NOMO-1 treated with DMSO at 0.1 percent for 48 hours (cell line): ENCODE data around the gene INPP5E.
A peak's percentile ranks its signal among the peaks of the same experiment; 100 is the strongest.

Experiments used
- DNase-seq: peaks from one replicate; lab custom pipeline; 2025; ENCODE audit not compliant: unreplicated experiment; lab: John Stamatoyannopoulos, UW

Gene INPP5E

GRCh38 chr9:136389396-136389795, 50.2 kb downstream of the INPP5E start:
- DNase-seq: no peak

- no peak for DNase-seq
Observed at GRCh38 chr9:136387217-136387616, 52.4 kb downstream of the INPP5E start.

GRCh38 chr9:136386018-136386417, 53.6 kb downstream of the INPP5E start:
- peak; percentile 97 for DNase-seq

- DNase-seq: peak; percentile 84
Observed at GRCh38 chr9:136385015-136385414, 54.6 kb downstream of the INPP5E start.

DNA sequence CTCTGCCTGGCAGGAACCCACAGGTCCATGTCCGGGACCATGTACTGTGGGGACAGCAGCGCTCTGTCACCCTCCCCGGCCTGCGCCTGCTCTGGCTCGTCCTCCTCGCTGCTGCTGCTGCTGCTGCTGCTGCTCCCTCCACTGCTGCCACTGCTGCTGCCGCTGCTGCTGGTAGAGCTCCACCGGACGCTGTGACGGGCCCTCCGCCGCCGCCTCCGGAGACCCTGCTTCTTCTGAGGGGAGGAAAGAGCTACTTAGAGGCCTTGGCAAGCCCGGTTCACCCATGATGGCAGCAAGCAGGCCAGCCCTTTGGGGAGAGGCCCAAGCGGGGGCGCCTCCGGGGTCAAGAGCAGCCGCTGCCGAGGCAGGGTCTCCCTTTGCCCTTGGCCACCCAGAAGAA, 56.2 kb downstream of the INPP5E start:
- no peak for DNase-seq

DNA sequence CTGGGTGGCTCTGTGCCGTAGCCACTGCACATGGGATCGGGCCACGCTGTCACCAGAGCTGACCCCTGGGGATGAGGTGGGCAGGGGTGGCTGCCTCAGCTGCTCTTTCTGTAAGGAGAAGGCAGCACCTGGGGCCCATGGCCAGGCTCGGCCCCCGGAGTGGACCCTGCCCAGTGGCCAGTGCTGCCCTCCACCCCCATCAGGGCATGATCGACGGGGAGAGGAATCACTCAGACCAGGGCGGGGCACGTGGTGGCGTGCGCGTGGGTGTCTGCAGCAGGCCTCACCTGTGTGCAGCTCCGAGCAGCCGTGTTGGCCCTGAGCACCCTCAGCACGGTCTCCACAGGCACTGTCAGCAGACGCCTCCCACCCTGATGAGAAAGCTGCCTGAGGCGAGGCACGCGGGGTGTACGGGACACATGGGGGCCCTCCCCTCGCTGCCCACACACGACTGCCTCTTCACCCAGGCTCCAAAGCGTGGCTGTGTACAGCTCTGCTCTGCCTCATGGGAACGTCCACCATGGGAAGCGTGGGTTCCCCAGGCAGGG, 57.6 kb downstream of the INPP5E start:
- no peak for DNase-seq

- no peak for DNase-seq
Observed at GRCh38 chr9:136381311-136381710, 58.3 kb downstream of the INPP5E start.

DNA sequence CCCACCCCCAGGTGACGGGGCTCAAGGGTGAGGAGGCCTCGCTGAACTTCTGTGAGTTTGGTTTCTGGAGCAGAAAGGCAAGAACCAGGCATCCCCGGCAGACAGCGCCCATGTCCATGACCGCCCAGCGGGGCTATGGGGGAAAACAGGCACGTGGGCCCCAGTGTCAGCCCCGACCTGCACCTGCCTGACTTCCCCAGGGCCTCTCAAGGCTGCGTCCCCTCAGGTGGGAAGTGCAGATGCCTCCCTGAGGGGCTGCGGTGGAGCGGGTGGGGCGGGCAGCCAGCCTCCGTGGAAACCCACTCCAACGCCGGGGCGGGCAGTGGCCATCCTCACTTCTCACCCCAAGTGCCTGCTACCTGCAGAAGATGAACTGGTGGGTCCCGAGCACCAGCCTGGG, 59.3 kb downstream of the INPP5E start:
- no peak for DNase-seq

- DNase-seq: no peak
Observed at GRCh38 chr9:136379891-136380290, 59.8 kb downstream of the INPP5E start.

- no peak for DNase-seq
Observed at GRCh38 chr9:136379401-136379800, 60.2 kb downstream of the INPP5E start.

GRCh38 chr9:136379003-136379287, 60.7 kb downstream of the INPP5E start:
- no peak for DNase-seq
